NCI-H510A (cell line): Measurements from ENCODE around the gene WNK2.
A peak's percentile ranks its signal among the peaks of the same experiment; 100 is the strongest.
"Not testable (repeated sequence)": the region's sequence is repeated elsewhere in the genome, so short reads cannot be mapped to it uniquely, and the experiment has no call there.

Experiments
- DNase-seq: peaks from one replicate; lab custom pipeline; 2025; lab: John Stamatoyannopoulos, UW

Gene WNK2

GRCh38 chr9:93336720-93337119 is 152.8 kb downstream of the WNK2 start:
- DNase-seq, result no peak

DNA sequence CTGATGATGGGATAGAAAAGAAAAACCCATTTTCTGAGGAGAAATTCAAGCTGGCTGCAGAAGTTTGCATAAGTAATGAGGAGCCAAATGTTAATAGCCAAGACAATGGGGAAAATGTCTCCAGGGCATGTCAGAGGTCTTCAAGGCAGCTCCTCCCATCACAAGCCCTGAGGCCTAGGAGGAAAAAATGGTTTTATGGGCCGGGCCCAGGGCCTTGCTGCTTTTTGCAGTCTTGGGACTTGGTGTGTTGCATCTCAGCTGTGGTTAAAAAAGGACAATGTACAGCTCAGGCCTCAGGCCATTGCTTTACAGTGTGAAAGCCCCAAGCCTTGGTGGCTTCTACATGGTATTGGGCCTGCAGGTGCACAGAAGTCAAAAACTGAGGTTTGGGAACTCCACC is 154.3 kb downstream of the WNK2 start:
- not testable (repeated sequence) for DNase-seq

DNA sequence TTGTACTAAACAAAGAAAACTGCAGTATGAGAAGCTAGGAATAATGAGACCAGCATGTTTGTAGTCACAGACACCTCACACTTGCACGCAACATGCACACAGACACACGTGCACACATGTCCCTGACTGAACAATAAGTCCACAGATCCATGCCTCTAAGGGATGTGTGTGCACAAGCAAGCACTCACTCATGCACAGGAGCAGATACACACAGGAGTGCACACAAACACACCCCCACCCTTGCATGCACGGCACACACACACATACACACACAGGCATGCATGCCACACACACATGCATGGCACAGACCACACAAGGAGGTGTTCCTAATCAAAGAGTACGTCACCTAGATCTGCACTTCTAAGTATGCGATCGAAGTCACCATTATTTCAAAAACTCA is 156.2 kb downstream of the WNK2 start:
- no peak for DNase-seq

DNA sequence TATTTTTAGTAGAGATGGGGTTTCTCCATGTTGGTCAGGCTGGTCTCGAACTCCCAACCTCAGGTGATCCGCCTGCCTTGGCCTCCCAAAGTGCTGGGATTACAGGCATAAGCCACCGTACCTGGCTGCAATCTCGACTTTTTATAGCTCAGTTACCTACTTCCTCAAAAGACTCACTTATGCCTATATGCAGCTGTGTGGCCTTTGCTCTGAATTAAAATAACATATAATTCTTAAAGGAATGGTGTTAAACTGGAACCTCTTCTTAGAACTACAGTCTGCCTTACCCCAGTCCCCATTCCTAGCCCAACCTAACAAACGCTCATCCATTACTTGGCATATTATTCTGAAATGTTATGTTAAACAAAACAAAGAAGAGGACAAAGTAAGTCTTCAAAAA is 157.9 kb downstream of the WNK2 start:
- not testable (repeated sequence) for DNase-seq

- not testable (repeated sequence) for DNase-seq
Observed at GRCh38 chr9:93342428-93342827, 158.5 kb downstream of the WNK2 start.

DNA sequence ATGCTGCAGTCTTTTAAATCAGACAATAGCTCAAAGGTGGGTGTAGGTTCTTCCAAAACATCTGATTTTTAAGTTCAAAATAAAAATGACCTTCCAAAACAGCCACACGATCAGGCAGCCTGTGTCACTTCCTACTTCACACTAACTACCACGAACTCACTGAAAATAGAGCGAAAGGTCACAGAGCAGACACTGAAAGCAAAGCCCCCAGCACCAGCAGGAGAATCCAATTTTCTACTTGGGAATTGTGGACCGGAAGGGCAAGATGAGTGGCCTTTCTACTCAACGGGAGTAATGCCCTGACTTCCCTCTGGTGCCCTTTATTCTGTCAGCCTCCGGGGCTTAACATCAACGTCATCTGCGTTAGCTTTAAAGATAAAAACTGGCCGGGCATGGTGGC is 159.7 kb downstream of the WNK2 start:
- no peak for DNase-seq

- no peak for DNase-seq
Observed at GRCh38 chr9:93345643-93346230, 161.8 kb downstream of the WNK2 start.

GRCh38 chr9:93346231-93347112 is 162.5 kb downstream of the WNK2 start:
- peak; percentile 13 for DNase-seq

- DNase-seq, result not testable (repeated sequence)
Observed at GRCh38 chr9:93347371-93347975, 163.5 kb downstream of the WNK2 start.

GRCh38 chr9:93353413-93354310 is 169.7 kb downstream of the WNK2 start:
- DNase-seq, result not testable (repeated sequence)

- DNase-seq, result no peak
Observed at GRCh38 chr9:93354451-93354850, 170.5 kb downstream of the WNK2 start.

DNA sequence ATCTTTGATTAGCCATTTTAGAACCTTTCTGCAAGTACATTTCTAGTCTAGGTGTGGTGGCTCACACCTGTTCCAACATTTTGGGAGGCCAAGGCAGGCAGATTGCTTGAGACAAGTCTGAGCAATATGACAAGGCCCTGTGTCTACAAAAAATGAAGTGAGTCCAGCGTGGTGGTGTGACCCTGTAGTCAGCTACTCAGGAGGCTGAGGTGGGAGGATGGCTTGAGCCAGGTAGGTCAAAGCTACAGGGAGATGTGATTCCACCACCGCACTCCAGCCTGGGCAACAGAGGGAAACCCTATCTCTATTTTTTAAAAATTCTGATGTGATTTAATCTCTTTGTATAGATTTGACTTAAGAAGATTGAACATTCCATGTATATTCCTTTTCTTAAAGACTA is 171.9 kb downstream of the WNK2 start:
- no peak for DNase-seq

- DNase-seq, result no peak
Observed at GRCh38 chr9:93357649-93358048, 173.7 kb downstream of the WNK2 start.

GRCh38 chr9:93359907-93360306 is 176.0 kb downstream of the WNK2 start:
- not testable (repeated sequence) for DNase-seq

DNA sequence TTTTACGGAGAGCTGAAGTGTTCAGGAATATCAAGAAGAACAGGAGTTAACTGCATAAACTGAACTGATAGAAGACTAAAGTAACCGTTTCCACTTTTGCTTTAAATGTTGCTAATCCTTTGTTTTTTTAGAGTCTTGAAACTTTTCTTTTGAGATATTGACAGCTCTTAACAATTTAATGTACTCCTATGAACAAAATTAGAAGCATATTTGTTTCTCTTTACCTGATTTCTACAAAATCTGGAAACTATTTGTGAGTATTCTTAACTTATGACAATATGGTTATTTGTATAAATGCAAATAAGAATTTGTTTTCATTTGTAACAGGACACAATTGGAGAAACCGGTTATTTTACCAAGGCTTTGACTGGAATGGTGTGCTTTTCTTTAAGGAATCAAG is 178.1 kb downstream of the WNK2 start:
- no peak for DNase-seq

- no peak for DNase-seq
Observed at GRCh38 chr9:93364734-93365426, 180.9 kb downstream of the WNK2 start.

GRCh38 chr9:93365427-93366118 is 181.6 kb downstream of the WNK2 start:
- no peak for DNase-seq

DNA sequence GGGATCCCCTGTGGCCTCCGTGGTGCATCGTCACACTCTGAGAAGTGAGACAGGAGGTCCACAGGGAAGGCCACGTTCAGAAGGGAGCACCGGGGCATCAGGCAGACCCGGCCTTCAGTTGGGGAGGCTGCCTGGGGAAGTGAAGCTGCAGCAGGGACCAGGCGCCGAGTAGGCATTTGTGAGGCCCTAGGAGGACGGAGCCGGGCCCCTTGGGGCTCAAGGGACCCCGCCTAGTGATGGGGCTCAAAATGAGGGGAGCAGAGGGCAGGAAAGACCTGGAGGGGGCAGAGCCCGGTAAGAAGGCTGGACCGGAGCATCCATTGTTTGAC is 182.1 kb downstream of the WNK2 start:
- no peak for DNase-seq

- not testable (repeated sequence) for DNase-seq
Observed at GRCh38 chr9:93366486-93366885, 182.5 kb downstream of the WNK2 start.

GRCh38 chr9:93368437-93368836 is 184.5 kb downstream of the WNK2 start:
- DNase-seq, result no peak

DNA sequence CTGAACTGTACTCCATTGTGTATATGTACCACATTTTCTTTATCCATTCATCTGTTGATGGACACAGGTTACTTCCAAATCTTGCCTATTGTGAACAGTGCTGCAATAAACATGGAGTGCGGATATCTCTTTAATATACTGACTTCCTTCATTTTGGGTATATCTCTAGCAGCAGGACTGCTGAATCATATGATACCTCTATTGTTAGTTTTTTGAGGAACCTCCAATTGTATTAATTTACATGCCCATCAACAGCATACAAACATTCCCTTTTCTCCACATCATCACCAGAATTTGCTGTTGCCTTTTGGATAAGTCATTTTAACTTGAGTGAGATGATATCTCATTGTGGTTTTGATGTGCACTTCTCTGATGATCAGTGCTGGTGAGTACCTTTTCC is 185.7 kb downstream of the WNK2 start:
- DNase-seq, result no peak
